GM12872 (cell line): ENCODE measurements around the gene CGB7.

ENCODE experiments used
- CTCF ChIP-seq: IDR thresholded peaks from 3 replicates; pipeline ENCODE4 v1.5.1; 2011; ENCODE audit warnings: low read depth, mild to moderate bottlenecking, low read length, moderate library complexity; ENCODE audit not compliant: insufficient read depth

Gene CGB7

GRCh38 chr19:49011194-49011593 lies 46.4 kb downstream of the CGB7 start:
- TF ChIP-seq CTCF: no peak

GRCh38 chr19:49010453-49010852 lies 47.1 kb downstream of the CGB7 start:
- no peak for TF ChIP-seq CTCF

GRCh38 chr19:49009828-49010227 lies 47.7 kb downstream of the CGB7 start:
- no peak for TF ChIP-seq CTCF

- TF ChIP-seq CTCF: no peak
Measured at GRCh38 chr19:49006905-49007304, 50.6 kb downstream of the CGB7 start.

GRCh38 chr19:49004964-49005614 lies 52.5 kb downstream of the CGB7 start:
- TF ChIP-seq CTCF: no peak
